K562 (cell line): ENCODE measurements around the gene TCFL5. TPM values are rescaled to one million over a fixed set of nuclear protein-coding genes. Genes with fewer than 3 reads are reported as not detected.

ENCODE experiments used
- ATAC-seq: fragments of 200-7000 bp; cut with Tn5 transposase; 3 replicates; pipeline ENCODE4 v1.9.1; 2020; ENCODE audit warnings: moderate library complexity
- BruUV-seq: library from RNA; stranded (reverse); fragments of 400-500 nt; replicated peaks from 2 replicates; lab custom pipeline; 2021; lab: Mats Ljungman, UMichigan
- CTCF ChIA-PET: fragments of 300-600 bp; formaldehyde crosslinking; extraction: SDS; loops from one replicate; lab custom pipeline; 2021; ENCODE audit warnings: low intra/inter-chr PET ratio; lab: Yijun Ruan, JAX
- POLR2A ChIA-PET: fragments of 300-600, 350-650 bp; sonication (Branson Sonifier 250); formaldehyde crosslinking; extraction: SDS; loops from one replicate; lab custom pipeline; 2021; ENCODE audit warnings: antibody characterized with exemption, inconsistent platforms; lab: Yijun Ruan, JAX
- DNase-seq, 4 experiments: peaks; one replicate each; pipeline versions ENCODE4 v3.0.0 to v3.0.0-alpha.2; 2011 to 2018; ENCODE audit warnings: low spot score in 3 of 4, mixed read lengths in 3 of 4; ENCODE audit errors: extremely low read depth in 1 of 4
- FAIRE-seq: peaks from 2 replicates; lab custom pipeline; 2011; peaks lifted over from hg19 to GRCh38; lab: Jason Lieb, UNC
- H2AFZ ChIP-seq: 2 replicates; pipeline ENCODE4 v1.6.0; 2011; ENCODE audit warnings: low read depth, low read length, control low read depth, inconsistent platforms
- H3K27ac ChIP-seq: fragments of 200-600 bp; 3 replicates; pipeline ENCODE4 v1.8.0; 2011; ENCODE audit warnings: low read depth, mild to moderate bottlenecking, control low read depth, inconsistent platforms, low read length, moderate library complexity, mixed read lengths; ENCODE audit errors: extremely low read depth
- H3K27me3 ChIP-seq, 2 experiments: fragments of 300-600 bp in 1 of 2; 2 replicates in 1 of 2; 3 replicates in 1 of 2; pipeline versions ENCODE4 v1.6.0 to v1.8.0; 2011; ENCODE audit warnings: inconsistent platforms in 2 of 2, low read length in 2 of 2, mild to moderate bottlenecking in 1 of 2, mixed read lengths in 1 of 2, moderate library complexity in 1 of 2; ENCODE audit not compliant: control insufficient read depth in 2 of 2, insufficient read depth in 2 of 2
- H3K36me3 ChIP-seq: fragments of 300-600 bp; 3 replicates; pipeline ENCODE4 v1.8.0; 2011; ENCODE audit warnings: mild to moderate bottlenecking, low read length, inconsistent platforms; ENCODE audit not compliant: control insufficient read depth, insufficient read depth
- H3K4me1 ChIP-seq, 2 experiments: fragments of 200-600 bp in 1 of 2; replicated peaks in 1 of 2; 2 replicates in 1 of 2; 3 replicates in 1 of 2; pipeline versions ENCODE4 v1.5.1 to v1.8.0; 2011; ENCODE audit warnings: inconsistent platforms in 2 of 2, low read length in 2 of 2, mild to moderate bottlenecking in 1 of 2, mixed read lengths in 1 of 2, moderate library complexity in 1 of 2; ENCODE audit not compliant: control insufficient read depth in 2 of 2, insufficient read depth in 2 of 2
- H3K4me2 ChIP-seq: 2 replicates; pipeline ENCODE4 v1.6.1; 2011; ENCODE audit warnings: low read length, control low read depth, inconsistent platforms, mixed read lengths; ENCODE audit not compliant: insufficient read depth
- H3K4me3 ChIP-seq: fragments of 200-600 bp; sonication (generic), shearing (Covaris generic); 2 replicates; pipeline ENCODE4 v1.5.1; 2016; ENCODE audit warnings: control low read depth, inconsistent platforms
- H3K79me2 ChIP-seq: fragments of 200-600 bp; 3 replicates; pipeline ENCODE4 v1.8.0; 2011; ENCODE audit warnings: low read length, inconsistent platforms; ENCODE audit not compliant: control insufficient read depth, insufficient read depth
- H3K9ac ChIP-seq, 2 experiments: 2 replicates each; pipeline versions ENCODE4 v1.6.0 to v1.6.1; 2011; ENCODE audit warnings: low read depth in 2 of 2, low read length in 2 of 2, control low read depth in 1 of 2, inconsistent platforms in 1 of 2, mild to moderate bottlenecking in 1 of 2, mixed read lengths in 1 of 2; ENCODE audit not compliant: insufficient read depth in 1 of 2
- H3K9me1 ChIP-seq: one replicate; pipeline ENCODE4 v1.6.0; 2011; ENCODE audit warnings: inconsistent platforms, mild to moderate bottlenecking, low read length, moderate library complexity; ENCODE audit not compliant: control insufficient read depth, insufficient read depth
- H3K9me3 ChIP-seq: replicated peaks from 2 replicates; pipeline ENCODE4 v1.5.1; 2011; ENCODE audit warnings: low read depth, low read length, inconsistent platforms; ENCODE audit not compliant: control insufficient read depth, insufficient read depth
- H4K20me1 ChIP-seq: replicated peaks from 2 replicates; pipeline ENCODE4 v1.6.1; 2011; ENCODE audit warnings: low read length, inconsistent platforms, mixed read lengths; ENCODE audit not compliant: control insufficient read depth, insufficient read depth
- CCAR2 ChIP-seq: fragments of 200-400 bp; formaldehyde crosslinking; IDR thresholded peaks from 2 replicates; pipeline ENCODE4 v1.6.1; 2017; ENCODE audit warnings: mild to moderate bottlenecking, low read depth, low read length
- KLF16 ChIP-seq: IDR thresholded peaks from 2 replicates; pipeline ENCODE4 v1.6.1; 2016; ENCODE audit warnings: antibody characterized with exemption
- MTA2 ChIP-seq: fragments of 450-650 bp; IDR thresholded peaks from 2 replicates; pipeline ENCODE4 v1.6.1; 2016; ENCODE audit warnings: low read depth
- NFIX ChIP-seq: fragments of 250-450 bp; sonication (Bioruptor Pico); IDR thresholded peaks from 2 replicates; pipeline ENCODE4 v1.4.0; 2020; ENCODE audit warnings: low read depth, mild to moderate bottlenecking, moderate library complexity
- SAFB2 ChIP-seq: fragments of 200-400 bp; formaldehyde crosslinking; IDR thresholded peaks from 2 replicates; pipeline ENCODE4 v1.6.1; 2018; ENCODE audit warnings: borderline replicate concordance, low read length, low read depth, moderate library complexity; ENCODE audit not compliant: severe bottlenecking
- SMARCA5 ChIP-seq: fragments of 450-650 bp; IDR thresholded peaks from 2 replicates; pipeline ENCODE4 v1.6.1; 2016
- ZNF274 ChIP-seq: IDR thresholded peaks from 2 replicates; pipeline ENCODE4 v1.6.1; 2011; ENCODE audit warnings: low read depth, mild to moderate bottlenecking, low read length, moderate library complexity, borderline replicate concordance
- WGBS: fragments of 100-300 bp; shearing (Covaris generic); methylation state at CpG from one replicate; pipeline ENCODE4 v1.1.6; 2016; ENCODE audit warnings: low coverage, mixed read lengths; ENCODE audit not compliant: insufficient coverage; ENCODE audit errors: missing lambda C conversion rate; 5-methylcytosine and 5-hydroxymethylcytosine counted together
- in situ Hi-C: fragments of 300-500 bp; cut with MboI; formaldehyde crosslinking; loops from 4 replicates; pipeline ENCODE4 v1.15.0; 2018; ENCODE audit warnings: inconsistent platforms, mixed read lengths
- intact Hi-C: fragments of 100-400 bp; cut with micrococcal nuclease; formaldehyde crosslinking; loops from 2 replicates; pipeline ENCODE4 v1.14.2; 2022
- polyA plus RNA-seq, 8 experiments: library from polyadenylated mRNA; depleted of rRNA in 4 of 8; stranded (reverse) in 5 of 8; unstranded in 3 of 8; fragments of >200 nt; fragmentation: Nextera tagmentation in 2 of 8; fragmentation: Illumina TruSeq in 1 of 8; extraction: Ambion mirVana in 2 of 8; extraction: Trizol in 1 of 8; gene quantifications; 2 replicates each; pipeline versions ENCODE4 v1.2.1 to v1.2.3, GENCODE V29; 2011 to 2014; ENCODE audit warnings: inconsistent platforms in 1 of 8, missing spikeins in 1 of 8
- total RNA-seq, 7 experiments: library from RNA; depleted of rRNA in 6 of 7; stranded (reverse); fragments of >200 nt in 6 of 7; fragmentation: Illumina TruSeq in 2 of 7; extraction: Trizol in 2 of 7; gene quantifications; 2 replicates each; pipeline versions ENCODE4 v1.2.1 to v1.2.3, GENCODE V29; 2011 to 2021; ENCODE audit warnings: low replicate concordance in 1 of 7
- TF ChIP-seq, protein P1 (sequence below): fragments of 450-650 bp; IDR thresholded peaks from 2 replicates; pipeline ENCODE4 v1.6.1; 2016

TCFL5 gene
- total and polyA plus RNA-seq, 9 of the 15 experiments (the other 6 are each of a cell fraction or from before 2014, with no cell fraction given): 1.00 to 12.6 (median 9.1) TPM

DNA sequence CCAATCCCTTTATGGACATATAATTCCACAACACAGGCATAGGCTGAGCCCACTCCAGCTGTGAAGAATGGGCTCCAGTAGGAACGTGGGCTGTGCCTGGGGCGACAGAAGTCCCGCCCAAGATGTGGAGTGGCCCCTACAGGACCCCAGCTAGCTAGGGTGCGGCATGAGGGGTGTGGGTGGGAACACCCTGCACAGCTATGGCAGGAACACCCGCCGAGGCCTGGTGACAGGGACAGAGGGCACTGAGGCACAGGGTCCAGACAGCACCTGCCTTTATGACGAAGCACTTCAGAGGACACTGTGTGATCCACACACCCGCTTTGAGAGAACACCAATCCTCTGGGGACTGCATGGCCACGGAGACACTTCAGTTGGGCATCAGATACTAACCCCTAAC is 28.2 kb upstream of the TCFL5 start:
- BruUV-seq: no TSS peak
- intact Hi-C loops: no loop called here

More for the DNA sequence above, 28.2 kb upstream of the TCFL5 start:
- Histone ChIP-seq H4K20me1 (no peaks in the 10 kb centered on the region), H3K27me3 (no peaks in the 10 kb centered on the region), H3K4me1 (peaks cover 0 to 14% of the 10 kb centered on the region in 2 experiments; a peak in 2 of 5 replicates), H3K9me3 (no peaks in the 10 kb centered on the region), H2AFZ (no peak overlapping the region), H3K36me3 (peaks cover 91% of the 10 kb centered on the region), H3K4me3 (no peak overlapping the region), H3K4me2 (no peak overlapping the region), H3K27ac (no peak overlapping the region), H3K79me2 (no peaks in the 10 kb centered on the region), H3K9me1 (peaks cover under 1% of the 10 kb centered on the region), H3K9ac (no peak overlapping the region)
- in situ Hi-C loops: no loop called here
- no peak for TF ChIP-seq CCAR2
- no peak for TF ChIP-seq KLF16
- TF ChIP-seq, protein P1, sequence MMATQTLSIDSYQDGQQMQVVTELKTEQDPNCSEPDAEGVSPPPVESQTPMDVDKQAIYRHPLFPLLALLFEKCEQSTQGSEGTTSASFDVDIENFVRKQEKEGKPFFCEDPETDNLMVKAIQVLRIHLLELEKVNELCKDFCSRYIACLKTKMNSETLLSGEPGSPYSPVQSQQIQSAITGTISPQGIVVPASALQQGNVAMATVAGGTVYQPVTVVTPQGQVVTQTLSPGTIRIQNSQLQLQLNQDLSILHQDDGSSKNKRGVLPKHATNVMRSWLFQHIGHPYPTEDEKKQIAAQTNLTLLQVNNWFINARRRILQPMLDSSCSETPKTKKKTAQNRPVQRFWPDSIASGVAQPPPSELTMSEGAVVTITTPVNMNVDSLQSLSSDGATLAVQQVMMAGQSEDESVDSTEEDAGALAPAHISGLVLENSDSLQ: no peak
- TF ChIP-seq NFIX (CRISPR knock-in tag): no peak
- TF ChIP-seq SAFB2: no peak
- TF ChIP-seq ZNF274: no peak
- no peak for TF ChIP-seq MTA2
- no peak for TF ChIP-seq SMARCA5
- no peak for FAIRE-seq
- POLR2A ChIA-PET: interaction anchor here (1.2 to 3.1 kb wide), 2 partner anchors 11 to 13 kb away, joined by 5 to 16 read pairs; no protein-coding TSS in a partner anchor
- ATAC-seq: no peak
- DNase-seq: no peak
- WGBS: 94% methylated on average over 7 of the region's 9 CpGs
- CTCF ChIA-PET: no interaction called here
